PFSK-1 (cell line): ENCODE measurements around the gene HSPA8.

Experiments
- FOXP2 ChIP-seq: optimal IDR thresholded peaks from 2 replicates; pipeline ENCODE3; 2011; ENCODE audit warnings: borderline replicate concordance, control low read depth, inconsistent platforms; ENCODE audit not compliant: insufficient read depth; ENCODE audit errors: extremely low read length, extremely low read depth
- POLR2AphosphoS5 ChIP-seq: IDR thresholded peaks from 2 replicates; pipeline ENCODE4 v1.6.1; 2012; ENCODE audit warnings: low read depth, mild to moderate bottlenecking, control low read depth, low read length, moderate library complexity
- REST ChIP-seq, 2 experiments: IDR thresholded peaks; 2 replicates each; pipeline versions ENCODE4 v1.6.1 to v1.8.0; 2011 to 2012; ENCODE audit warnings: low read depth in 2 of 2, low read length in 2 of 2, control low read depth in 1 of 2, inconsistent platforms in 1 of 2, mild to moderate bottlenecking in 1 of 2, moderate library complexity in 1 of 2; ENCODE audit not compliant: insufficient read depth in 1 of 2
- SIN3A ChIP-seq: IDR thresholded peaks from 2 replicates; pipeline ENCODE4 v1.6.1; 2012; ENCODE audit warnings: mild to moderate bottlenecking, low read length, moderate library complexity, borderline replicate concordance; ENCODE audit not compliant: insufficient read depth
- TAF1 ChIP-seq: IDR thresholded peaks from 2 replicates; pipeline ENCODE4 v1.6.1; 2012; ENCODE audit warnings: low read length, control low read depth, borderline replicate concordance; ENCODE audit not compliant: insufficient read depth

HSPA8 gene

DNA sequence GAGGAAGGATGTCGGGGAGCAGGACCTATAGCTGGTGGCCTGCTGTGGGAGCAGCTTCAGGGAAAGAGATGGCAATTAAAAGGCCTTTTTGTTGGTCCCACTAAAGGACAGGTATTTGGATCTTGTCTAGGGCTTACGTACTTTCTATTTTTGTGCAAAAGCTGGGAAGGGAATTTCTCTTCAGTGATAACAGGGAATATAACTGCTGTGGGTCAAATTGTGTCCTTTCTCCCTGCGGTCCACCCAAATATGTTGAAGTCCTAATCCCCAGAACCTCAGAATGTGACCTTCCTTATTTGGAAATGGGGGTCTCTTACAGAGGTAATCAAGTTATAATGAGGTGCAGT is 14.0 kb downstream of the HSPA8 start:
- TF ChIP-seq FOXP2 (no peak), REST (IDR thresholded peaks at IDR 0.05; ENCODE audit: insufficient read depth in 1 of 2, low read depth in 2 of 2, low read length in 2 of 2) (no peak), POLR2AphosphoS5 (no peak), TAF1 (no peak), SIN3A (no peak)

DNA sequence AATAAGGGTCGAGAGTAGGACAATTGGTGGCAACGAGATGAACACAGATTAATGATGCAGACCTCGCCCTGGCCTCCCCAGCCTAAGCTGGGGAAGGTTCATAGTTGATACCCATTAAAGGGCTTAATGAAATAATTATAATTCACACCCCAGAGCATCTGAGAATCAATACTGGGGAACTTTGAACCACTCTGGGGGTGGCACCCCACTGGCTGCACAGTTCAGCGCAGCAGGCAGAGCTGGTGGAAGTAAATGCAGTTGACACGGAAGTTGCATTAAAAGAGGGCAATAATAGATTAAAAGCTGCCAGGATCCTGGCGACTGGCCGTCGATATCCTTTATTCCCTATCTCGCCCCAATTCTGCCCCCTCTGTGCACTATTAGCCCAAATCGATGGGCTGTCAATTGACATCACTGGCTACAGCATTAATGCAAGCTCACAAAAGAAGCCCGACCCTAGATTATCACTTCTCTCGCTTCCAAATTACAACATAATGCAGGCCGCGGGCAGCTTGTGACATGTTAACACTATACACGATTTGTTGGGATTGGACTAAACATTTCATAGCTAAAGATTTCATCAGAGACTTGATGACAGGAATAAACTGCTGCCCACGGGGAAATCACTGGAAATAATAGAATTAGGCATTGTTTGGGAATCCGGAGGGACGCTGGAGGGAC is 14.5 kb downstream of the HSPA8 start:
- TF ChIP-seq TAF1 = no peak
- TF ChIP-seq POLR2AphosphoS5 = no peak
- TF ChIP-seq FOXP2 = no peak
- no peak for TF ChIP-seq REST (IDR thresholded peaks at IDR 0.05; ENCODE audit: insufficient read depth in 1 of 2, low read depth in 2 of 2, low read length in 2 of 2)
- TF ChIP-seq SIN3A = no peak

- TF ChIP-seq SIN3A = no peak
- no peak for TF ChIP-seq REST (IDR thresholded peaks at IDR 0.05; ENCODE audit: insufficient read depth in 1 of 2, low read depth in 2 of 2, low read length in 2 of 2)
- no peak for TF ChIP-seq FOXP2
- TF ChIP-seq TAF1 = no peak
Observed at GRCh38 chr11:123046473-123047259, 15.3 kb downstream of the HSPA8 start.

DNA sequence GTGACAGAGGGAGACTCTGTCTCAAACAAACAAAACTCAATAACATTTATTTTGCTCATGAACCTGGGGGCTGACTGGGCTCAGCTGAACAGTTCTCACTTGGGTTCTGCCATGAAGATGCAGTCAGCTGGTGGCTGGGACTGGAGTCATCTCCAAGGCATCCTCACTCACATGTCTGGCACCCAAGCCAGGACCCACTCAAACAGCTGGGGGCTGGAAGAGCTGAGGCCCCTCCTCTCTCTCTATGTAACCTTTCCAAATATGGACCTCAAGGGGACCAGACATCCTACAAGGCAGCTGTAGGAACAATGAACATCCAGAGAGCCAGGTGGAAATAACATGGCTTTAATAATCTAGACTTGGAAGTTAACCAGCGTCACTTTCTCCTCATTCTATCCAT is 16.8 kb downstream of the HSPA8 start:
- TF ChIP-seq TAF1 (no peak), POLR2AphosphoS5 (no peak), REST (IDR thresholded peaks at IDR 0.05; ENCODE audit: insufficient read depth in 1 of 2, low read depth in 2 of 2, low read length in 2 of 2) (no peak), FOXP2 (no peak), SIN3A (no peak)

DNA sequence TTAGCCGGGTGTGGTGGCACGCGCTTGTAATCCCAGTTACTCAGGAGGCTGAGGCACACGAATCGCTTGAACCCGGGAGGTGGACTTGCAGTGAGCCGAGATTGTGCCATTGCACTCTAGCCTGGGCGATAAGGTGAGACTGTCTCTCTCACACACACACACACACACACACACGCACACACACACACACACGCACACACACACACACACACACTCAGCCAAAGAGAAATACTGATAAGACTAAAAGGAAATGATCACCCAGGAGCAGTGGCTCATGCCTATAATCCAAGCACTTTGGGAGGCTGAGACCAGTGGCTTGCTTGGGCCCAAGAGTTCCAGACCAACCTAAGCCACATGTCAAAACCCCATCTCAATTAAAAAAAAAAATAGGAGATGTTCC is 20.8 kb downstream of the HSPA8 start:
- TF ChIP-seq POLR2AphosphoS5 = no peak
